GM19328 (cell line): Measurements from ENCODE around the gene NGEF.

ENCODE experiments used
- ATAC-seq: cut with Tn5 transposase; IDR thresholded peaks from one replicate; pipeline ENCODE4 v1.9.1; 2021; ENCODE audit warnings: mild to moderate bottlenecking, moderate library complexity; ENCODE audit not compliant: unreplicated experiment

The NGEF gene

GRCh38 chr2:232850039-232850438, 163.0 kb downstream of the NGEF start:
- no peak for ATAC-seq

- ATAC-seq: no peak
Observed at GRCh38 chr2:232846055-232846454, 167.0 kb downstream of the NGEF start.

- ATAC-seq: no peak
Observed at GRCh38 chr2:232843834-232844233, 169.2 kb downstream of the NGEF start.

GRCh38 chr2:232842689-232843088, 170.4 kb downstream of the NGEF start:
- no peak for ATAC-seq

- no peak for ATAC-seq
Observed at GRCh38 chr2:232839411-232840079, 173.5 kb downstream of the NGEF start.

DNA sequence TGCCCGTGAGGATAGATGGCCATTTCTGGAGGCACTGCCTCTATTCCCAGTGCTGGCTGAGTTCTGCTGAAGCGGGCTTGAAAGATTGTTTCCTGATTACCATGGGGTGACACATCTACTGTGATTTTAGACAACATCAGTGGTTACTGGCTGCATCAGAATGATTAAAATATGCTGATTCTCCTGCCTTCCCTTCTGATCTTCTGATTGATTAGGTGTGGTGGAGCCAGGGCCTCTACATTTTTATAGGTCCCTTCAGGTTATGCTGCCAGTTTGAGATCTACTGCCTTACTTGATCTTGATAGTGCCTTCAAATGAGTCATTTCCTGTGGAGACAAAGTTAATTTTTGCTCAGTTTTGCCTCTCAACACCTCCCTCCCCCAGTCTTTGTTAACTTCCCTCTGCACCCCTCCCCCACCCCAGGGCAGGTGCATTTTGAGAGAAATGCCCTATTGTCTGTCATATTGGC, 174.6 kb downstream of the NGEF start:
- ATAC-seq: no peak

DNA sequence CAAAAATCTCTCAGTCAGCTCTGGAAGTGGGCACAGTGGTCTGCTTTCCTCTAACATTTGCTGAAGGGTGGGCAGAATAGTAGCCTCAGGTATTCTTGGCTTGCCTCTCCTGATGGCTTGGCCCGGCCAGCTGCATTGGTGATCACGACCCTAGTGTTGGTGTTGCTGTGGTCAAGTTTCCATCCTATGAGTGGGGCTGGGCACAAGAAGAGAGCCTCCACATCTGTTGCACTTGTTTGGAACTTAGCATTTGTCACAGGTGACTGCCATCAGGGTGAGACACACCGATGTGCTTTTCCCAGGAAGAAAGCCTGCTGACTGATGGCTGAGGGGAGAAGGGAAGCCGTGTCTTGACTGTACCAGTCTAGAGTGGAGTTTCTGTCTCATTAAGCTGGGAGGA, 176.1 kb downstream of the NGEF start:
- no peak for ATAC-seq

DNA sequence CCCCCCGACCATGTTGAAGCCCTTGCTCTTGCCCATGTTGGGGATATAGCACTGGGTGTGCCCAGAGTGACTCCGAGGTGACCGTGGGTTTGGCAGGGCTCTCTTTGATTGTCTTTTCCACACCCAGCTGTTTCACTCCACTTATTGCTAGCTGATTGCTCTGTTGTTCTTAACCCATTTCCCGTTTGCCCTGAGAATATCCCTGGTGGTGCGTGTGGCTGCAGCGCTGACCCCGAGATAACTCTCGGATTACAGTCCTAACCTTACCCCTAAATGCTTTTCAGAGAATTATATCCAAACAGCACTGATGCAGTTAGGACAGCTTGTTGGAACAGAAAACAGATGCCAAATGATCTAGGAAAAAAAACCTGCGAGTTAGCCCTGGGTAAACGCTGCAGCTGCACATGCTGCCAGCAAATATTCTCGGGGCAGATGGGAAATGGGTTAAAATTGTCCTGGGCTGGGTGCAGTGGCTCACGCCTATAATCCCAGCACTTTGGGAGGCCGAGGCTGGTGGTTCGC, 177.3 kb downstream of the NGEF start:
- no peak for ATAC-seq

- ATAC-seq: no peak
Observed at GRCh38 chr2:232833830-232834229, 179.2 kb downstream of the NGEF start.

GRCh38 chr2:232831496-232831895, 181.6 kb downstream of the NGEF start:
- no peak for ATAC-seq

DNA sequence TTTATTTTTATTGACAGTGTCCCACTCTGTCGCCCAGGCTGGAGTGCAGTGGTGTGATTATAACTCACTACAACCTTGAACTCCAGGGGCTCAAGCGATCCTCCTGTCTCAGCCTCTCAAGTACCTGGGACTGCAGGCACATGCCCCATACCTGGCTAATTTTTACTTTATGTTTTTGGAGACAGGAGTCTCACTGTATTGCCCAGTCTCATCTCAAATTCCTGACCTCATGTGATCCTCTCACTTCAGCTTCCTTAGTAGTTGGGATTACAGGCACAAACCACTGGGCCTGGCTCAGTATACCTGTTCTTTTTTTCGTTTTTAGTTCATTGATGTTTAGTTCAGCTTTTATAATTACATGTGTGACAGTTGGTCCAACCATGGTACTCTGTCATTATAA, 183.1 kb downstream of the NGEF start:
- no peak for ATAC-seq
